GM18861 (cell line): Measurements from ENCODE around the gene RDH12.

Source experiments
- ATAC-seq: cut with Tn5 transposase; IDR thresholded peaks from one replicate; pipeline ENCODE4 v1.9.1; 2021; ENCODE audit not compliant: unreplicated experiment

Gene RDH12

DNA sequence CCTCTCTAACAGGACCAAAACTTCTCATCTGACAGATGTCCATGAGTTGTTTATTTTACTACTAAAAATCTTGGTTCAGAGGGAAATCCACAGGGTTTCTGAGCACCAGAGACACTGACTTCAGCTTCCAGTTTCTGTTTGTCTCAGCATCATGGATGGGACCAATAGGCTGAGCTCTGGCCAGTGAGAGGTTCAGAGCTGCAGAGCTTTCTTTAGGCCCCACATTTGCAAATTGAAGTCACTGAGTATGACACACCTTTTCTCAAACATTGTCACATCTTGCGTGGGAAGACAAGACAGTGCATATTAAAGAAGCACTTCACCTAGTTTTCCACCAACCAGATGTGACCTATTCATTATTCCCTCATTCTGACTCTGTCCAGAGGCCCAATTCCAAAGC lies 45.2 kb downstream of the RDH12 start:
- no peak for ATAC-seq

DNA sequence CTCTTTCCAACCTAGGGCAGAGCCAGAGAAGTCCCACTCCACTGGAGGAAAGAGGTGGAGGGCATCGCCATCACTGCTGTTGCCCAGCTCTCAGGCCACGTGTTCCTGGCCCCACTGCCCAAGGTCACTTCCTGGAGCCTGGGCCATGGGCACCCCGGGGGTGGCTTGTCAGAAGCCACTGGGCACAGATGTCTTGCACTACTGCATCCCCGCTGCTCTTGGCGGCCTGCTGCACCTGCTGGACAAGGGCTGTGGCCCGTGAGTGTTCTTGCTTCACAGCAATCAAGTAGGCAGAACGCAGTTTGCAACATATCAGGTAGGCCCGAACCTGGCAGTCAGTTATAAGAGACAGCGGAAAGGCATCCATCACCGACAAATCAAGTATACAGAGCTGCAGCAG lies 46.6 kb downstream of the RDH12 start:
- no peak for ATAC-seq

DNA sequence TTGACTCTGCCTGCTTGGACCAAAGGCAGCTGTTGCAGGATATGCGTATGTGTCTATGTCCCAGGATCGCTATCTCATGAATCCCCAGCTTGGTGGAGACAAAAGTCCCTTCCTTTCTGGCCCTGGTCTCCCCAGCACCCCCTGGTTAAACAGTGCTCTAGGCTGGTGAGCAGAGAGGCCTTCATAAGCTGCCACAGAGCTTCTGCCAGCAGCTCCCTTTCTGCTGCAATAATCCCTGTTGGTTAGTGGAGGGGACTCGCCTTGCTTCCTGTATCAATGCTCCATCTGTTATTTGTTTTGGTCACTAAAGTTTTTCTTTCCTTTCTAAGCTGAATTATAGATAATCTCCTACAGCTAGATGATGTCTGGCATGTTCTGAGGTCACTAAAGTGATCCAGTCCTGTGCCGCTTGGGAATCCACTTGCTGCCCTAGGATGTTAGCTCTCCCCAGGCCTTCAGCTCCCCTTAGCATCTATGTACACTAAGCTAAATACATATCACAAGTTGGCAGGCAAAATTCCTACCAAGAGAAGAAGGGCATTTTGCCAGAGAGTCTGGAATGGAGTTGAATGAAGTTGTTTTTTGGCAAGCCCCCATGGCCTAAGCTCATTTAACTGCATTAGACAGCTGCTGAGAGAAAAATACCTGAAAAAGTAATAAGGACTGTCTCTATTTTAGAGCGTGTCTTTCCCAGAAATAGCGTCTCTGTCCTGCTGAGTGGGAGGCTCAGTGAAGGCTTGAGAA lies 47.8 kb downstream of the RDH12 start:
- no peak for ATAC-seq

DNA sequence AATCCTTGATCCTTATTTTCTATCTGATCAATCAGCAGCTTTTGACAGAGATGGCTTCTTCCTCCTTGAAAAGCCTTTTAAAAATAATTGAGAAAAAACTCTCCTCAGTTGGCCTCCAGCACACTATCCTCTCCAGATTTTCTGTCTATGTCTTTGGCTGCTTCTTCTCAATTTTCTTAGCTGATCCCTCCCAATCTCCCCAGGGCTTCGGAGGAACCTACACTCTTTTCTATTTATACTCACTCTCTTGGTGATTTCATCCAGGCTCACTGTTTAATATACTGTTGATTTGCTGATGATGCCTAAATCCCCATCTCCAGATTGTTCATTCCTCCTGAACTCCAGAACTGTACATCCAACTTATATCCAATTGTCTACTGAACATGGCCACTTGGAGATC lies 54.8 kb downstream of the RDH12 start:
- ATAC-seq: no peak

DNA sequence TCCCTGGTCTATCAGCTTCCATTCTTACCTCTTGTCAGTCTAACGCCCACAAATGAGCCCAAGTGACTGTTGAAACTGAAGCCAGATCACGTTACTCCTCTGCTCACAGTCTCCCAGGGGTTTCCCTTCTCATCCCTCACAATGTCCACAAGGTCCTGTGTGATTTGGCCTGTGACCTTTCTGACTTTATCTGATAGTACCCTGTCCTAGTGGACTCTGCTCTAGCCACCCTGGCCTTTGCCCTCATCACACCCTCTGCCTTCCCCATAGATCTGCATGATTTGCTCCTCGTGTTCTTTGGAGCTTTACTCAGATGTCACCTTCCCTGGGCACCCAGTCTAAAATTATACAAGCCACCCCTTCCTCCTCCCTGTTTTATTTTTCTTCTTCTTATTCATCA lies 55.5 kb downstream of the RDH12 start:
- ATAC-seq: no peak

DNA sequence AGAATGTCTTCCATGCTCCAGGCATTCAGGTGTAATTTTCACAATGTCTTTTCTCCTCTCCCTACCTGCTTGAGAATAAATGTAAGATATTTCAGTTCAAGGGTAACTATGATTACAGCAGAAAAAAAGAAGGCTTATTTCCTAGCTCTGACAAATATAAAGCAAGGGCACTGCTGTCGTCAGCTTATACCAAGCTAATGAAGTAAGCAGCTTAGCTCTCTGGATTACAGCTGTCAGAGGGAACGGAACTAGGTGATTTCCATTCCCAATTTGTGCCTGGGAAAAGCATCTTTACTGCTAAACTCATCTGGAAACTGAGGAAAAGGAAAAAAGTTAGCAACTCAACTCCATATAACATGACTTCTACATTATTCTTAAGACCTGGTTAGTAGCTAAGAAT lies 58.2 kb downstream of the RDH12 start:
- ATAC-seq: no peak

DNA sequence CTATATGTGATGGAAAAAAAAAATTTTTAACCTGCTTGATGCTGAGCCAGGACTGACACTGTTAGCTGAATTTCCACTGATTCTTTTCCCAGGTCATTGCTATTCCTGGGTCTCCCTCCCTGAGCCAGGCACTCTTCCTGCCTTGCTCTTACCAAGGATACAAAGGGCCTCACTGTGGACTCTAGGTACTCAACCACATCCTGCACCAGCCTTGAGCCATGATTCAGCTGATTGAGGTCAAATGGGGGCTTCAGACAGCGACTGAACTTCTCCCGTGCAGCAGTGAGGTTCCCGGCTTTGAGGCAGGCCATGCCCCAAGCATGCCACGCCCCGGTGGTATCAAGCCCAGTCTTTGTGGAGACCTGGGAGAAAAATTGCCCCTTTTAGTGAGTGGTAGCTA lies 60.4 kb downstream of the RDH12 start:
- ATAC-seq: no peak

DNA sequence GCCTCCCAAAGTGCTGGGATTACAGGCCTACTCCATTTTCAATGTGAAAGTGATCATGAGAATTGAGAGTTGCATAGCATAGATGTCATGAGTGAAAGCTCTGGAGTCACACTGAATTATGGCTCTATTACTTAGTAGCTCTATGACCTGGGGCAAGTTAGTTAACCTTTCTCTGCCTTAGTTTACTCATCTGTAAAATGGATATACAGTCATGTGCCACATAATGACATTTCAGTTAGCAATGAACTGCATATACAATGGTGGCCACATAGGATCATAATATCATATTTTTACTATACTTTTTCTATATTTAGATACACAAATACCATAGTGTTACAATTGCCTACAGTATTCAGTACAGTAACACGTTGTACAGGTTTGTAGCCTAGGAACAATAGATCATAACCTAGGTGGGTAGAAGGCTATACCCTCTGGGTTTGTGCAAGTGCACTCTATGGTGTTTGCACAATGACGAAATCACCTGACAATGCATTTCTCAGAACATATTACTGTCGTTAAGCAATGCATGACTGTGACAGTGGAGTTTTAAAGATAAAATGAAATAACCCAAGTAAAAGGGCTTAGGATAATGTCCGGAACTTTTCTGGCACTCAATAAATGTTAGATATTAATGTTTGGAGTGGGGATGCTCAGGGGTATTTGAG lies 61.6 kb downstream of the RDH12 start:
- no peak for ATAC-seq

DNA sequence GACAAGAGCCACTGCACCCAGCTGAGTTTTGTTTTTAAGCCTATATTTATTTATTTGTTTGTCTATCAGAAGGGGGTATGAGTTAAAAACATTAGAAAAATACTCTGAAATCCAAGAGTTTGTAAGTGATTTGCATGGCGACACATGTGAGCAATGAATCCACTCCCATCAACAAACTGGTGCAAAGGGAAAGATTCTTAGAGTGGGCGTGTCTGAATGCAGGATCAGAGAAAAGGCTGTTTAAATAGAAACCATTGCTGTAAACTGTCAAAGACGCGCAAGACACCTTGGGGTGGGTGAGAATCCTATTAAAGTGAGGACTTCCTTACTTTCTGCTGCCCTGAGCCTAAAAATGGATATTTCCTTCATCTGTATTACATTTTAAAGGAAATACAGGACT lies 62.8 kb downstream of the RDH12 start:
- ATAC-seq: no peak

DNA sequence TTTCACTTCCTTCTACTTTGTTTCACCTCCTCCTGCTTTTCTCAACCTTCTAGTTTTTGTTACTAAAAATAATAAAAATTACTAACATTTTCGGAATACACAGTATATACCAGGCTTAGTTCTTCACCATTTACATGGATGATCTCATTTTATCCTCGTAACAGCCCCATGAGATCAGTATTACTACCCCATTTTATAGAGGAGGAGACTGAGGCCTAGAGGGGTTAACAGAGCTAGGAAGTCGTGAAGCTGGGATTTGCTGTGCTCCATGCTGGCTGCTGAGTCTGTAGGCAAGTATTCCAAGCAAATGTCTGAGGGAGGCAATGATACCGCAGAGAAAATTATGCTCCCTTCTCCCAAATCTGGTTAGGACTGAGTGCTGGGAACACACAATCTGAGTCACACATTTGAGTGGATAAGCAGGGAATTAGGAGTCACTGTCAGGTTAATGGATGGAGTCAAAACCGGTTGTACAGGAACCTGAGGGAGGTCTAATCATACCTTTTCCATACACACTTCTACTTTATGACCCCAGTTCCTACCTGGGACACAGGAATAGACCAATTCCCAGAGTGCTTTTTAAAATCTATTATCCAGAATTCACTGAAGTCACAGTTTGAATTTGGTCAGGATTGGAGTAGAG lies 63.6 kb downstream of the RDH12 start:
- no peak for ATAC-seq

DNA sequence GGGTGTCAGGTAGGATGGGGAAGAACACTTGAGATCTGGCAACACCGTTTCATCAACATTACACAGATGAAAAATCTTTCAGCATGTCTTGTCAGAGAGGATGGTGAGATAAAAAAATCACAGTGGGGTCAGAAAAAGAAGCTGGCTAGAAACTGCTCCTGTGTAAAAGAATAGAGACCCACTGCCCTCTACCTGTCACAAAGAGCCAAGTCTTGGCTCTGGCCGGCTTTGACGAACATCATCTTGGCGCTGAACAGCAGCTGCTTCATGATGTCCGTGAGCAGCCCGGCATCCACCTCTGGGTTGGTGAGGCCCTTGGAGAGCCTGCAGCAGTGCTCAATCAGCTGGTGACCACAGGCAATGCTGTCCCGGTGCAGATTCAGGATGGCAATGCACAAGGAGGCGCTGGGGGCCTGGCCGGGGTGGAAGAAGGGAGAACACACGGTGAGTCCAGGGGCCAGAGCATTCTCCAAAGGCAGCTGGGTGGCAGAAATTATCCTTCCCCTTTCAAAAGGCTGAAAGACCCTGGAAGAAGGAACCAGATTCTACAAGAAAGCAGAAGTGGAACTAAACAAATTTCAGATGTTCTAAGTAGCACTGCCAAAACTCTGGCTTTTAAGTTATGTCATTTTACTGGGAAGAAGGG lies 64.5 kb downstream of the RDH12 start:
- no peak for ATAC-seq

DNA sequence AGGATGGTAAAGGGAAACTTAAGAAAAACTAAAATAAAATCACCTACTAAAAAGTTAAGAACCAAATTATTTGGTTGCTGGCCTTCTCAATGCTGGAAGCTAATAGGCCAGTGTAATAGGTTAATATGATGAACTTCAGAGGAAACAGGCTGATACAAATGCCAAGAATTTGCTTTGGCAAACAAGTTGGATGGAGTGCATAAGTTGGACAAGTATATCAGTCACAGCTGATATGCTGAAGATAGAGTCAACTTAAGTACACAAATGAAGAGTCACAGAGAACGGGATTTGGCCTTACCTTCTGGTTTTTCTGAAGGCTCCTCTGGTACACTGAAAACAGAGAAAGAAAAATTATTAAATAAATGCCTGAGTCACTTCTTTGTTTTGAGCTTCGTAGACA lies 66.5 kb downstream of the RDH12 start:
- ATAC-seq: no peak

DNA sequence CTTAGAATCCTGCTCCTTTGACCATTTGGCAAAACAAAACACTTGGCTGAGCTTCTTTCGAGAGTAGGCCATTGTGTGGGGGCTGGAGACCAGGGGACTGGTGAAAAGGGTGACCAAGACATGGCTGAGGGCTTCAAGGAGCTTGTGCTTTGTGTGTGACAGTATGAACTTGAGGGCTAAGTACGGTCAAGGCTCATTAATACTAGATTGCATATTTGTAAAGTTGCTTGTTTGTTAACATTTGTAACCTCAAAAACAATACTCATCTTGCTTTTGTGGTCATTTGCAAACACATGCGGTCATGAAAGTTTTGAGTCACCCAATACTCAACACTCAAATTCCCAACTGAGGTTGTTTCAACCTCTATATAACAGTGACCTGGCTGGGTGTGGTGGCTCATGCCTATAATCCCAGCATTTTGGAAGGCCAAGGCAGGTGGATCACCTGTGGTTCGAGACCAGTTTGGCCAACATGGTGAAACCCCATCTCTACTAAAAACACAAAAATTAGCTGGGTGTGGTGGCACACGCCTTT lies 72.2 kb downstream of the RDH12 start:
- no peak for ATAC-seq

DNA sequence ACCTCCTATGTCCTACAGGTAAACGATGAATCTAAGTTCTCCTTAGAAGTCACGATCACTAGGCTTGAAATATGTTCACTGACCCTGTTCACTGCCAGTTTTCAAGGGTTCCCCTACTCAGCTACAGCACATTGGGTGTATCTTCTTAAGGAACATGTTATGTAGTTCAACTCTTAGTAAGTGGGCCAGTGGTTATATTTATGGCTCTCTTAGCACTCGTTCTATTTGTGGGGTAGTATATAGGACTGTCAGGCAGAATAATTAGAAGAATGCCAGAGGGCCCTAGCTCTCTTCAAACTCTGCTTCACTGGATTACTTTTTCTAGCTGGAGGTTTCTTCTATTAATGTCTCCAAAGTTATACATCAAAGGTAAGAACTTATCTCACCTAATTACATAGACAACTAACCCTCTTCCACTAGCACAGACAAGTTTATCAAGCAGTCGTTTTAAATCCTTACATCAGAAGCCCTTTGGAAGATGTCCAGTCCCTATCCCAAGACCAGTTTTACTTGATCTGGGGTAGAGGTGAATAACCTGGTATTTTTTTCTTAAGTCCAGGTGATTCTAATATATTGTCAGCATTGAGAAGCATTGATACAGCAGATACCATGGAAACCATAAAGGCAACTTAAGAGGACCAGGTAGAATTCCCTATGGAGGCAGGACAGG lies 75.1 kb downstream of the RDH12 start:
- ATAC-seq: no peak

DNA sequence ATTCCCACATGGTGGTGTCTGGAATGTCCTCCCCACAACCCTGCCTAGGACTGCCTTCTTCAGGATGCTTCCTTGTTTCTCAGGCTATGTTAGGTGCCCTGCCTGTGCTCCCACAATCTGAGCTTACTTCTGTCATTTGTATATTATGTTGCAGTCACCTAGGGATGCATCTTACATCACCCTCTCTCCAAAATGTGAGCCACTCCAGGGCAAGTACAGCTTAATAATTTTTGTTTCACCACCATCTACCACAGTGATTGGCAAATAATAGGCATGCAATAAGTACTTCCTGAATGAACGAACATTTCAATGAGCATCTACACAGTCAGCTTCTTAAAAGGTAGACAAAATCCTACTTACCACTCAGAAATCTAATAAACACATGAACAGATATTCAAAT lies 77.1 kb downstream of the RDH12 start:
- no peak for ATAC-seq

DNA sequence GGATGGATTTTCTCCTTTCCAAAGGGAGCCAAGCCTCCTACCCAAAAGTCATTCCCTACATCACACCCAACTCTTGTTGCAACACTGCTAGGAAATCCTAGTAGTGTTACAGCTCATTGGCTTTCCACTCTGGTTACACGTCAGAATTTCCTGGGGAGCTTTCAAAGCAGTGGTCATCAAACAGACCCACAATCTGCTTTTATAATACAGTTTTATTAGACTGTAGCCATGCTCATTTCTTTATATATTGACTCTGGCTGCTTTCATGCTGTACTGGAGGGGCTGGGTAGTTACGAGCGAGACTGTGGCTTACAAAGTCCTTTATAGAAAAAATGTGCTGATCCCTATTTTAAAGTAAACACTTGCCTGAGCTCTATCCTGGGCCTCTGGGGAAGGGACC lies 80.4 kb downstream of the RDH12 start:
- no peak for ATAC-seq
